ENCODE data around the gene CALML4. TPM values are rescaled to one million over a fixed set of nuclear protein-coding genes. Genes with fewer than 3 reads are reported as not detected.

Gene CALML4
- total and polyA plus RNA-seq, 7 donors = 0.85 to 2.2 (median 1.4) TPM

DNA sequence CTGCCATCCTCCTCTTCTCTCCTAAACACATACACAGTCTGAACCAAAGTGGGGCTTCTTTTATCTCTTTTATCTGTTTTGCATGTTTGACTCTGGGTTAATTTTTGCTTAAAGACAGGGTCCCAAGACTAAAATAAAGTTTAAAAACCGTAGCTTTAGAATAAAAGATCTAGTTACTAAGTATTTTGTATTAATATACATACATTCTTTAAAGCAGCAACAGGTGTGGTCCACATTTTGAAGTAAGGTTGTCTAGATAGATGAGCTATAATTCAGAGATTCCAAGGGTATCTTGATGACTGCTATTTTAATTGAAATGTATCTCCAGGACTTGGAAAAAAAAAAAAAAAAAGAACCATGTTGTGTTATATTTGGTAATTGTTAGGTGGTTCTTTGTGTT, 61.3 kb downstream of the CALML4 start:
- H3K4me1 ChIP-seq = no peaks in the 10 kb centered on the region
- ATAC-seq (no peak), DNase-seq (no peak)
- no peaks in the 10 kb centered on the region for H3K9me3 ChIP-seq
- H3K4me3 ChIP-seq = no peak overlapping the region
- no peaks in the 10 kb centered on the region for H3K27me3 ChIP-seq (ENCODE audit: insufficient read depth in 3 of 3, low read length in 2 of 3)
- WGBS, 3 donors = 80 to 90% (median 83%) methylated on average over 1 of the region's 1 CpG
- peaks cover 2 to 34% of the 10 kb centered on the region in 2 donors for H3K36me3 ChIP-seq (ENCODE audit: insufficient read depth in 1 of 2, low read depth in 1 of 2)
- intact Hi-C loops (cut with DNase I) = no loop called here
- no peak for TF ChIP-seq CTCF (IDR thresholded peaks at IDR 0.05)
- H3K27ac ChIP-seq = no peak overlapping the region

- Histone ChIP-seq H3K4me1 (no peaks in the 10 kb centered on the region), H3K4me3 (no peak overlapping the region), H3K27me3 (ENCODE audit: insufficient read depth in 3 of 3, low read length in 2 of 3) (no peaks in the 10 kb centered on the region), H3K36me3 (ENCODE audit: insufficient read depth in 1 of 2, low read depth in 1 of 2) (peaks cover 2 to 33% of the 10 kb centered on the region in 2 donors), H3K27ac (no peak overlapping the region), H3K9me3 (no peaks in the 10 kb centered on the region)
- DNase-seq (no peak), ATAC-seq (no peak)
- 92 to 99% (median 96%) methylated on average over 2 of the region's 2 CpGs for WGBS, 3 donors
- TF ChIP-seq CTCF (IDR thresholded peaks at IDR 0.05) = no peak
- intact Hi-C loops (cut with DNase I) = no loop called here
Observed at GRCh38 chr15:68143129-68143528, 62.0 kb downstream of the CALML4 start.

Other genes with a start within 250 kb of the CALML4 start
- 10 to 100 TPM; 18.2 to 28.7 (median 20.8) TPM for gene PIAS1, start 151.0 kb downstream of the CALML4 start, total RNA-seq
- 10 to 100 TPM in 1 of 3 donors, 1 to 10 TPM in 2; 4.4 to 15.5 (median 5.0) TPM for gene PIAS1, start 151.0 kb downstream of the CALML4 start, polyA plus RNA-seq
- 10 to 100 TPM in 3 of 4 donors, 1 to 10 TPM in 1; 8.3 to 14.7 (median 13.2) TPM for gene CLN6, start 24.4 kb upstream of the CALML4 start, total RNA-seq
- gene CLN6, start 24.4 kb upstream of the CALML4 start, polyA plus RNA-seq = 10 to 100 TPM; 11.4 to 22.2 (median 13.1) TPM
- gene FEM1B, start 72.4 kb upstream of the CALML4 start, total RNA-seq = 100 to 1,000 TPM in 2 of 4 donors, 10 to 100 TPM in 2; 69.3 to 188 (median 111) TPM
- 10 to 100 TPM; 23.5 to 68.0 (median 48.1) TPM for gene FEM1B, start 72.4 kb upstream of the CALML4 start, polyA plus RNA-seq
- gene ITGA11, start 226.8 kb upstream of the CALML4 start, total RNA-seq = 1 to 10 TPM in 3 of 4 donors, under 1 TPM in 1; 0.52 to 7.9 (median 4.4) TPM
- gene ITGA11, start 226.8 kb upstream of the CALML4 start, polyA plus RNA-seq = under 1 TPM; 0.10 to 0.97 (median 0.49) TPM

Data from psoas muscle (tissue), 8 donors.